Measurements from ENCODE around the gene ZSCAN16.

DNA sequence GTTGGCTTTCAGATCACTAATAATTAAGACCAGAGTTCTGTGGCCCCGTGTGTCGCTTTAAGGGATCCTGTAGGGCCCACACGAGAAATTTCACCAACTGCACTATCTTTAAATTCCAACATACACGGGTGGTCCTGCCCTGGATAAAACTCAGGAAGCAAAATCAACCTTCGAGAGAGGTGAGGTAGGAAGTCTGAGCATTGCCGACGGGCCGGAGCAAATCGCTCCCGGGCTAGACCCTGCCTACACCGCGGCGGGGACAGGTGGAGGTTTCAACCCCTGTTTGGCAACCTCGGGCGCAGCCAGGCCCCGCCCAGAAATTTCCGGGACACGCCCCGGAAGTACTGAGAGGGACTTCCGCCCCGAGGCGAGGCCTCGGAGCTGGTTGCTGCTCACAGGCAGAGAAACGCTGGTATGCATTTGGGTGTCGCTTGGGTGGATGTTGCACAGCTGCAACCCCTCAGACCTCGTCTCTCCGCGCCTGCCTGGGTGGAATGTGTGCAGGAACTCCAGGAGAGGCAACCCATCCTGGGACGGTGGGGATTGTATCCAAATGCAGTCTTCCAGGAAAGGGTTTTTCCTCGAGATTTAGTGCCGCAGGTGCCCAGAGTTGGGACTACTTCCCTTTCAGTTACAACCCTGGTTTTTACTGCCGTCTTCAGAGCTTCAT is 37.1 kb downstream of the ZSCAN16 start:
- TF ChIP-seq POLR2AphosphoS5 (IDR thresholded peaks at IDR 0.05) (peak in 1 of 3 donors; percentile 67), POLR2A (IDR thresholded peaks at IDR 0.05) (peak; percentile 43), EP300 (IDR thresholded peaks at IDR 0.05; ENCODE audit: low read depth) (no peak)
- TF ChIP-seq, protein P1, sequence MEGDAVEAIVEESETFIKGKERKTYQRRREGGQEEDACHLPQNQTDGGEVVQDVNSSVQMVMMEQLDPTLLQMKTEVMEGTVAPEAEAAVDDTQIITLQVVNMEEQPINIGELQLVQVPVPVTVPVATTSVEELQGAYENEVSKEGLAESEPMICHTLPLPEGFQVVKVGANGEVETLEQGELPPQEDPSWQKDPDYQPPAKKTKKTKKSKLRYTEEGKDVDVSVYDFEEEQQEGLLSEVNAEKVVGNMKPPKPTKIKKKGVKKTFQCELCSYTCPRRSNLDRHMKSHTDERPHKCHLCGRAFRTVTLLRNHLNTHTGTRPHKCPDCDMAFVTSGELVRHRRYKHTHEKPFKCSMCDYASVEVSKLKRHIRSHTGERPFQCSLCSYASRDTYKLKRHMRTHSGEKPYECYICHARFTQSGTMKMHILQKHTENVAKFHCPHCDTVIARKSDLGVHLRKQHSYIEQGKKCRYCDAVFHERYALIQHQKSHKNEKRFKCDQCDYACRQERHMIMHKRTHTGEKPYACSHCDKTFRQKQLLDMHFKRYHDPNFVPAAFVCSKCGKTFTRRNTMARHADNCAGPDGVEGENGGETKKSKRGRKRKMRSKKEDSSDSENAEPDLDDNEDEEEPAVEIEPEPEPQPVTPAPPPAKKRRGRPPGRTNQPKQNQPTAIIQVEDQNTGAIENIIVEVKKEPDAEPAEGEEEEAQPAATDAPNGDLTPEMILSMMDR (IDR thresholded peaks at IDR 0.05), result no peak
